ENCODE measurements around the gene DRC7.
A peak's percentile ranks its signal among the peaks of the same experiment; 100 is the strongest.
"Not testable (repeated sequence)": the region's sequence is repeated elsewhere in the genome, so short reads cannot be mapped to it uniquely, and the experiment has no call there.

DRC7 gene

DNA sequence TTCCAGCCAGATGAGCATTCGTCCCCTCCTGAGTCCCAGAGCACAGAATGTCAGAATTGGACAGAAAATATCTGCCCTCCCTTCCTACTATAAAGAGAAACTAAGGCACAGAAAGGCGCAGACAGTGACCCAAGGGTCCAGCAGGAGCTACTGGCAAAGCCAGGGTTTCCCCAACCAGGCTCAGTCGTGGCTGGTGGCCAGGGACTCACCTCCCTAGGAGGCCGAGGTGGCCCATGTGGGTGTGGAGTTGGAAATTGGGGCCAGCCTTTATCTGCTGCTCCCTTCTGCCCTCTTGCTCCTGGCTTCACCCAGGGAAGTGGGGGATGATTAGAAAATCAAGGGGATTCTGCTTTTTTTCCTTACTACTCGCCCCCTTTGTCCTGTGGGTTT, 1.1 kb downstream of the DRC7 start:
- DNase-seq: no peak

DNA sequence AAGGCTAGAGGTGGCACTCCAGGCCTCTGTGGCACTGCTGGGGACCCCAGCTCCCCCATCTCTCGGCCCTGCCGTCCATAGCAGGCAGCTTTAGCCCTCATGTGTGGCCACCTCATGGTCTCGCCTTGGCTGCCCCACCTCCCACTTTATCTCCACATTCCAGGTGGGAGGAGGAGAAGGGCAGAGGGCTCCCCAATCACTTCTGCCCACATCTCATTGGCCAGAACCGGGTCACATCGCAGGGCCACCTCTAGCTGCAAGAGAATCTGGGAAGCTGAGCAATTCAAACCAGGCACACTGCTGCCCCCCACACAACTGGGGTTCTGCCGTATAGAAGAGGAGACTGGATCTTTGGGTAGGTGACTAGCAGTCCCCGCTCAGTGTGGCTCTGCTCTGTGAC, 1.6 kb downstream of the DRC7 start:
- no peak for DNase-seq

DNA sequence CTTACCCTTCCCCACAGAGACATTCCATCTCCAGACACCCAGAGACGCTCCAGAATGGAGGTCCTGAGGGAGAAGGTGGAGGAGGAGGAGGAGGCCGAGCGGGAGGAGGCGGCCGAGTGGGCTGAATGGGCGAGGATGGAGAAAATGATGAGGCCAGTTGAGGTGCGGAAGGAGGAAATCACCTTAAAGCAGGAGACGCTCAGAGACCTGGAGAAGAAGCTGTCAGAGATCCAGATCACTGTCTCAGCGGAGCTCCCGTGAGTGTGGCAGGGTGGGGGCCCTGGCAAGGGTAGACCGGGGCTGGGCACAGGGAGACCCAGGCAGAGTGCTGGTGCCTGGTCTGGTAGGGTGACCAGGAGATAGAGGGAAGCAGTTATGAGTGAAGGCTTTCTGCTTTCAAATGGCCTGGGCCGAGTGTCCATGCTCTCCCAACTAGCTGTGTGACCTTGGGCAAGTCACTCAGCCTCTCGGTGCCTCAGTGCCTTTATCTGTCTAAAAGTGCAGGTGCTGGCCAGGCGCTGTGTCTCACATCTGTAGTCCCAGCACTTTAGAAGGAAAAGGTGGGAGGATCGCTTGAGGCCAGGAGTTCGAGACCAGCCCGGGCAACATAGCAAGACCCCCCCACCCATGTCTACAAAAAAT, 3.4 kb downstream of the DRC7 start:
- no peak for DNase-seq

DNA sequence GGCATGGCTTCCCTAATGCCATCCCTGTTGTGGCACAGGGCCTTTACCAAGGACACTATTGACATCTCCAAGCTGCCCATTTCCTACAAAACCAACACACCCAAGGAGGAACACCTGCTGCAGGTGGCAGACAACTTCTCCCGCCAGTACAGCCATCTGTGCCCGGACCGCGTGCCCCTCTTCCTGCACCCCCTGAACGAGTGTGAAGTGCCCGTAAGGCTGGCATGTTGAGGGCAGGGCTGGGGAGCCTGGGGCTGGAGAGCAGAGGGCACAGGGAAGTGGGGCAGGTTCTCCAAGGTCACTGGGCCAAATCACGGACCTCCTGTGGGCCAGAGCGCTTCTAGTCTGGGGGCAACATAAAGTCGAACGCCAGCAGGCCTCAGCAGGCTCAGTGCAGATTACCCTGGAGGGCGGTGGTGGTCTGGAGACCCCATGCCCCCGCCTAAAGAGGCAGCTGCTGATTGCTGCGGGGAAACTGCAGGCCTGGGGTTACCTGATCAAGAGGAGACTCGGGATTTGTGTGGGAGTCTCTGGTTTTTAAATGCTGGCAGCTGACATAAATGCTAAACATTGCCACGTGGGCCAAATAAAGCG, 4.3 kb downstream of the DRC7 start:
- DNase-seq: no peak

DNA sequence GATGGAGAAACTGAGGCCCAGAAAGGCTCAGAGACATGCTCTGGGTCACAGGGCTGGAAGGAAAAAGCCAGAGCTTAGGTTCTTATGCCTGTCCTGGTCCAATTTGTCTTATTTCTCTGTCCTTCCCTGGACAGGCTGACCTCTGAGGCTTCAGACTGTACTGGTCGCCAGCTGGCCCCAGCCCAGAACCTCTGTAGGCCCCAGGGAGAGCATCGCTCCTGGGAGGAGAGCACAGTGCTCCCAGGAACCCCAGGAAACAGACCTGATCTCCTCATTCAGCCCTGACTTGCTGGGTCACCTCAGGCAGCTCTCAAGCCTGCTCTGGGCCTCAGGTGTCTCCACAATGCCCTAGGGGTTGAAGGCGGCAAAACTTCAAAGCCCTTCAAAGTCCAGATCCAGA, 4.9 kb downstream of the DRC7 start:
- no peak for DNase-seq

DNA sequence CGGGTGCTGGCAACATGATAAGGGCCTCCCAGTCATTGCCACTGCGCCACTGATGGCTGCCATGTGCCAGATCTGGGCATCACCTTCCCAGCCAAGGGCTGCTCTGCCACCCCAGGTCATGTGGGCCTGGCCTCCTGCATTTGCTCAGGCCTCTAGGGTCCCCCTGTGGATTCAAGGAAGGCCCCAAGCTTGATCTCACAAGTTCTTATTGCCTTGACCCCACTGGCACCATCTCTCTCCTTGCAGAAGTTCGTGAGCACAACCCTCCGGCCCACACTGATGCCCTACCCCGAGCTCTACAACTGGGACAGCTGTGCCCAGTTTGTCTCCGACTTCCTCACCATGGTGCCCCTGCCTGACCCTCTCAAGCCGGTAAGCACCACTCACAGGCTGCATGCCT, 5.3 kb downstream of the DRC7 start:
- no peak for DNase-seq

DNA sequence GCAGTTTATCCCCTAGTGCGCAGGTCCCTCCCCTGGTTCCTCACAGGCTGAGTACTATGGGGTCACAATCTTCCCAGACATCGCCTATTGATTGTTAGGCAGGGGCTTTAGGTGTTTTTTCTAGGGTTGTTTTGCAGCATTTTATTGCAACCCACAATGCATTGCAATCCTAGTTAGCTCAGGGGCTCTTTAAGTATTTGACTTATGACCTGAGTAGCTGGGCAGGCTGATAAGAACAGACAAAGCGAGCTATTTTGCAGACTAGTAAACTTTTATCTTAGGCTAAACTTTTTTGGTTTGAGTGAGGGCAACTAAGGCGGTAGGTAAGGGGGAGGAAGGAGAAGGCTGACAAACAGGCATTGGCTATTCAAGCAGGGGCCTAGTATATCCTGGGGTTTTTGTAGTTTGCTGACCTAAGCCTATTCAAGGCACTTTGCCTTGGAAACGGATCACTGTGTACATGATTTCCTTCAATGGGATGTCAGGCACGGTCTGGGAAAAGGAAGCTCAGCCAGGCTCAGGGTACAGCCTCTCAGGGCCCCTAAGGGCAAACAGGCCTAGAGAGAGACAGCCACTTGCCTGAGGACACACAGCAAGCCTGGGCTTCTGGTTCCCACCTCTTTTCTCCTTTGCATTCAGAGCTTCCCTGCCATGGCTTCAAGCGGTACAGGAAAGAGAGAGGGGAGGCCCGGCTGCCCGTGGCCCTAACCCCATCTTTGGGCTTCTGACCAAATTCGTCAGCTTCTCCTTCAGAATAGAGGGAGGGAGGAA, 6.4 kb downstream of the DRC7 start:
- DNase-seq: no peak

DNA sequence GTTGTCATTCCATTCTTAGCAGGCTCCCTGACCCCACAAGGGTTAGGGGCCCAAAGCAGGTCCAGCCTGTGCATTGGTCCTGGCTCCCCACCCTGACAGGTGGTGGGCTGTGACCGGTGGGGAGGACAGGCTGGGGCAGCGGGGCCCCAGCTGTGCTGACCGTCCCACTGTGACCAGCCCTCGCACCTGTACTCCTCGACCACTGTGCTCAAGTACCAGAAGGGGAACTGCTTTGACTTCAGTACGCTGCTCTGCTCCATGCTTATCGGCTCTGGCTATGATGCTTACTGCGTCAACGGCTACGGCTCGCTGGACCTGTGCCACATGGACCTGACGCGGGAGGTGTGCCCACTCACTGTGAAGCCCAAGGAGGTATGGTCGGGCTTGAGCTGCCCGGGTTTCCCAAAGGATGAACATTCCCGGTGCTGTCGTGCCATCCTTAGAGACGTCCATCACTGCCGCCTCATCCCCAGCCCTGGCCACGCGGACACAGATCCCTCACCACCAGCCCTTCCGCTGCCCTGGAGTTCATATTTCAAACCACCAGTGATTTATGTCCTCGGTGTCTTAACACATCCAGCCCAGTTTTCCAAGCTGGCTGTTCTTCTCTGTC, 7.3 kb downstream of the DRC7 start:
- no peak for DNase-seq

DNA sequence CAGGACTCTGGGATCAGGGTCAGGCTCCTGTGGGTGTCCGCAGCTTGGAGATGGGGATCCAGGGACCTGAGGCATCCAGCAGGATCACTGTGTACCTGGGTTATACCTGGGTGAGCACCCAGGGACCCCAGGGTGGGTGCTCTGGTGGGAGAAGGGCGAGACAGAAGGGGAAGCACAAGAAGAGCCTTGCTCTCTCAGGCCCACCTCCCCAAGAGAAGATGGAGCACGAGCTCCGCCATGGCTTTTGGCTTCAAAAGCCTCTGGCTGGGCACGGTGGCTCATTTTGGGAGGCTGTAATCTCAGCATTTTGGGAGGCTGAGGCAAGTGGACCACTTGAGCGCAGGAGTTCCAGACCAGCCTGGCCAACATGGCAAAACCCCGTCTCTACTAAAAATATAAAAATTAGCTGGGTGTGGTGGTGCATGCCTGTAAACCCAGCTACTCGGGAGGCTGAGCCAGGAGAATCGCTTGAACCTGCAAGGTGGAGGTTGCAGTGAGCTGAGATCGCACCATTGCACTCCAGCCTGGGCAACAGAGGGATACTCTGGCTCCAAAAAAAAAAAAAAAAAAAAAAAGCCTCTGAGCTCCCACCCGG, 8.9 kb downstream of the DRC7 start:
- DNase-seq: no peak

DNA sequence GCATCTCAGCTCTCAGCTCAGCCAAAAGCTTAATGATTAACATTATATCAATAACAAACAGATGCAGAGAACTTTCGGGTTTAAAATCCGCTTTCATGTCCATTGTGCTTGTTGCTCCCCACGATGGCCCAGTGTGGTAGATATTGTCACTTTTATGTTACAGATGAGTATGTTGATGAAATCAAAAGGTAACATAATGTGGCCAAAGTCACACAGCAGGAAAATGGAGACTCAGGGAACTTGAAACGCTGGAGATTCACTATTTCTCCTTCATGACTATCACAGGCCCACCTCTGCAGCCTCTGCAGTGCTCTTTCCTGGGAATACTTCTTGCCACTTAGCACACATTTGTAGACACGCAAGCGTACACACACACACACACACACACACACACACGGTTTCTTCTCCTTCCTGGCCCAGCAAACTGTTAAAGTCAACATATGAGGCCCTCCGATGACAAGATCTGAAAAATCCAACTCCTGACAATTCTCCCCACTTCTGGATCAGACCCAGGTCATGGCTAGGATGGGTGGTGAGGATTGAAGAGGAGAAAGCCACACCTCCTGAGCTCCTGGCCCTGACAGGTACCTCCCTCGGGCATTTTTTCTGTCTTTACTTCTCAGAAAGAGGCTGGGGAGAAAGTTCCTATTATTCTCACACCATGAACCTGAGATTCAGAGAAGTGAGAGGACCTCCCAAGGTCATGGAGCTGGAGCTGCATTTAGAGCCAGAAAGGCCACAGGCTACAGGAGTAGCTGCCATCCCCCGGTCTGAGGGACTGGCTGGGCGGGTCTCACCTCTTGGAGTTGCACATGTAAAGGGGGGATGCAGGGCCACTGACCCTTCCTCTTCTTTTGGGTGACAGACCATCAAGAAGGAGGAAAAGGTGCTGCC, 9.7 kb downstream of the DRC7 start:
- no peak for DNase-seq

DNA sequence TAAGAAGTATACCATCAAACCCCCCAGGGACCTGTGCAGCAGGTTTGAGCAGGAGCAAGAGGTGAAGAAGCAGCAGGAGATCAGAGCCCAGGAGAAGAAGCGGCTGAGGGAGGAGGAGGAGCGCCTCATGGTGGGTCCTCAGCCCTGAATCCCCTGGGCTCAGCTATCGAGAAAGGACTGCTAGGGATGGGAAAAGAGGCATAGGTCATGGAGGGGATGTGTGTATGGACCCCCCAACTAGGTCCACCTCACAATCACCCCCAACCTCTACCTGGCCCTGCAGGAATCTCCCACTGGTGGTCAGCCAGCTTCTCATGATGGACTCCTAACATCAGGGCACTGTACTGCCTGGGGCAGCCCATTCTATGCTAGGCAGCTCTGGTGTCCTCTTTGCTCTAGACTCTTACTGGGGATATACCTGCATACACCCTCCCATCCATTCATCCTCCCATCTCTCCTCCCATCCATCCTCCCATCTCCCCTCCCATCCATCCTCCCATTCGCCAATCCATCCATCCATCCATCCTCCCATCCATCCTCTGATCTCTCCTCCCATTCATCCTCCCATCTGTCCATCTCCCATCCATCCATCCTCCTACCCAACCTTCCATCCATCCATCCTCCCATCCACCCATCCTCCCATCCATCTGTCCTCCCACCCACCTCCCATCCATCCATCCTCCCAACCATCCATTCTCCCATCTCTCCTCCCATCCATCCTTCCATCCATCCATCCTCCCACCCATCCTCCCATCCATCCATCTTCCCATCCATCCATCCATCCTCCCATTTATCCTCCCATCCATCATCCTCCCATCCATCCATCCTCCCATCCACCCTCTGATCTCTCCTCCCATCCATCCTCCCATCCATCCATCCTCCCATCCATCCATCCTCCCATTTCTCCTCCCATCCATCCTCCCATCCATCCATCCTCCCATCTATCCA, 10.6 kb downstream of the DRC7 start:
- DNase-seq: no peak

DNA sequence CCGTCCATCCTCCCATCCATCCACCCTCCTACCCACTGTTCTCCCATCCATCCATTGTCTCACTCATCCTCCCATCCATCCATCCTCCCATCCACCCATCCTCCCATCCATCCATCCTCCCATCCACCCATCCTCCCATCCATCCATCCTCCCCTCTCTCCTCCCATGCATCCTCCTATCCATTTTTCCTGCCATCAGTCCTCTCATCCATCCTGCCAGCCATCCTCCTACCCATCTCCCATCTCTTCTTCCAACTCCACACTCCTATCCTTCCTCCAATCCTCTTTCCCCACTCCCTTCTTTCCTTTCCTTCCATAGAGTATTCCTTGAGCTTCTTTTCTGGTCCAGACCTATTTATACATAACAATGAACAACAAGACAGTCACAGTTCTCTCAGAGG, 12.1 kb downstream of the DRC7 start:
- DNase-seq: no peak

DNA sequence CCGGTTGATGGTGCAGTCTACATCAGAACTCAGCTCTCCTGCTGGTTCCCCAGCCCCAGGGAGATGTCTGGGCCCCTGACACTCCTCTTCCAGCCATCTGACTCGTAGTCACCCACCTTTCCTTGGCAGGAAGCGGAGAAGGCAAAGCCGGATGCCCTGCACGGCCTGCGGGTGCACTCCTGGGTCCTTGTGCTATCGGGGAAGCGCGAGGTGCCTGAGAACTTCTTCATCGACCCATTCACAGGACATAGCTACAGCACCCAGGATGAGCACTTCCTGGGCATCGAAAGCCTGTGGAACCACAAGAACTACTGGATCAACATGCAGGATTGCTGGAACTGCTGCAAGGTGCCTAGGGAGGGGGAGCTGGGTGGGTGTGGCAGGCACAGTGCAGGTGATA, 12.7 kb downstream of the DRC7 start:
- no peak for DNase-seq

DNA sequence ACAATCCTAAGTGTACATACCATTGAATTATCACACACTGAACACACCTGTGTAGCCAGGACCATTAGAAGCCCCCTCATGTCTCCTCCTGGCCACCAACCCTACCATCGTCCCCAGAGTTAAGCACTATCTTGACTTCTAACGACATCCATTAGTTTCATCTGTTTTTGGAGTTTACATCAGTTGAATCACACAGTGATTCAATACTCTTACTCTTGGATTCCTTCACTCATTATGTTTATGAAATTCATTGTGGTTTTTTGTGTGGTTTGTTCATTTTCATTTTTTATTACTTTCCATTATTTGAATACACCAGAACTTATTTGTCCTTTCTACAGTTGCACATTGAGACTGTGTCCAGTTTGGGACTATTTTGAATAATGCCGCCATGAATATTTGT, 13.6 kb downstream of the DRC7 start:
- no peak for DNase-seq

DNA sequence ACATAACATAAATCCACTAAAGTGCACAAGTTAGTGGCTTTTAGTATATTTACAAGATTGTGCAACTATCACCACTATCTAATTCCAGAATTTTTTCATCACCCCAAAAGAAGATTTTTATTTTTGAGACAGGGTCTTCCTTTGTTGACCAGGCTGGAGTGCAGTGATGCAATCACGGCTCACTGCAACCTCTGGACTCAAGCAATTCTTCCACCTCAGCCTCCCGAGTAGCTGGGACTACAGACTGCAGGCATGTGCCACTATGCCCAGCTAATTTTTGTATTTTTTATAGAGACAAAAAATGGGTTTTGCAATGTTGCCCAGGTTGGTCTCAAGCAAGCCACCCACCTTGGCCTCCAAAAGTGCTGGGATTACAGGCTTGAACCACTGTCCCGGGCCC, 15.1 kb downstream of the DRC7 start:
- DNase-seq: no peak

DNA sequence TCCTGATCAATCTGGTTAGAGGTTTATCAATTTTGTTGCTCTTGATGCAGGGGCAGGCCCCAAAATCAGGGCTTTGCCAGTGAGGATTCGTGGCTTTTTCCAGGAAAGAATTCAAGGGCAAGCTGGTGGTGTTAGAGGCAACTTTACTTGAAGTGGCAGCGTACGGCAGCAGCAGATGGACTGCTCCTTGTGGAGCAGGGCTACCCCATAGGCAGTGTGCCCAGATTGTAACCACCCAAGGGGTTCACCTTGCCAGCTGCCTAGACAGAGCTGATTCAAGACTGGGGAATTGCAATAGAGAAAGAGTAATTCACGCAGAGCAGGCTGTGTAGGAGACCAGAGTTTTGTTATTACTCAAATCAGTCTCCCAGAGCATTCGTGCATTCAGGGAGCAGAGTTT, 16.7 kb downstream of the DRC7 start:
- no peak for DNase-seq

DNA sequence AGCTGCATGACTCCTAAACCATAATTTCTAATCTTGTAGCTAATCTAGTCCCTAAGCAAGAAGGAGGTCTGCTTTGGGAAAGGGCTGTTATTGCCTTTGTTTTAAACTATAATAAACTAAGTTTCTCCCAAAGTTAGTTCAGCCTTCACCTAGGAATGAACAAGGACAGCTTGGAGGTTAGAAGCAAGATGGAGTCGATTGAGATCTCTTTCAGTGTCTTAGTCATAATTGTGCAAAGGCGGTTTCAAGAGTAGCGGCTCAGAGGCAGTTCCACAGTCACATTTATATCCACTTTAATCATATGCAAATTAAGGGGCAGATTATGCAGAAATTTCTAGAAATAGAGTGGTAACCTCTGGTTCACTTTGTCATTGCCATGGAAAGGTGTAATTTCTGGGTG, 17.4 kb downstream of the DRC7 start:
- DNase-seq: no peak

DNA sequence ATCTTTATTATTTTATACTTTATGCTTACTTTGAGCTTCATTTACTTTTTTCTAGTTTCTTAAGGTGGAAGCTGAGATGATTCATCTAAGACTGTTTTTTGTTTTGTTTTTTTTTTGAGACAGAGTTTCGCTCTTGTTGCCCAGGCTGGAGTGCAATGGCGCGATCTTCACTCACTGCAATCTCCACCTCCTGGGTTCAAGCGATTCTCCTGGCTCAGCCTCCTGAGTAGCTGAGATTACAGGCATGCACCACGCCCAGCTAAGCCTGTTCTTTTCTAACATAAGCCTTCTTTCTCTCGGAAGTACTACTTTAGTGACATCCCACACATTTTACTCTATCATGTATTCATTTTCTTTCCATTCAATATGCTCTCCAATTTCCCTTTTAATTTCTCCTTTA, 18.0 kb downstream of the DRC7 start:
- not testable (repeated sequence) for DNase-seq

DNA sequence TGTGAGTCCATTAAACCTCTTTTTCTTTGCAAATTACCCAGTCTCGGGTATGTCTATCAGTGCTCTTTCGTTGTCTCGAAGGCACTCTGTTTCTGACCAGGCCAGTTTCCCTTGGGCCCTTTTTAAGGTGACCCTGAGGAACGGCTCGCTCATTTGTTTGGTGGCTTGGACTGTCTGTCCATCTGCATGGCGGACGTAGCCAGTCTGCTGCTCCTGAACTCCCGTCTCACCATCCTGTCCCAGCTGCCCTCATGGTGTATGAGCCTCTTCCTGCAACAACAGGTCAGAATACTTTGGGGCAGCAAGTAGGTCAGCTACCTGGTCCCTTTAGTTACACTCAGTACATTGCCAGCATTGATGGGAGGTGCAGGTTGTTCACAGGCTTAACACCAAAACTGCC, 19.0 kb downstream of the DRC7 start:
- DNase-seq: no peak

DNA sequence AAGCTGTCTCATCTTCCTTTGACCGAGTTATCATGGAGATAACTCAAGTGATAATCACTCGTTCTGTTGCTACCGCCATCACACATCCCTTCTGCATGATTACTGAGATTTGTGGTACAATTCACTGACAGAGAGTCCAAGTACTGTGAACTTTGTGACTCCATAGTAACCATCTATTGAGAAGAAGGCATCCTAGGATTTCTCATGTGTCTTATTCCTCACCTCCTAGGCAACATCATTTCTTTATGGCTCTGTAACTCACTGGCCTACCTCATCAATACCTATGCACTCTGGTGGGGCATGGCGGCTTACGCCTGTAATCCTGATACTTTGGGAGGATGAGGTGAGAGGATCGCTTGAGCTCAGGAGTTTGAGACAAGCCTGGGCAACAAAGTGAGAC, 19.4 kb downstream of the DRC7 start:
- DNase-seq: no peak

DNA sequence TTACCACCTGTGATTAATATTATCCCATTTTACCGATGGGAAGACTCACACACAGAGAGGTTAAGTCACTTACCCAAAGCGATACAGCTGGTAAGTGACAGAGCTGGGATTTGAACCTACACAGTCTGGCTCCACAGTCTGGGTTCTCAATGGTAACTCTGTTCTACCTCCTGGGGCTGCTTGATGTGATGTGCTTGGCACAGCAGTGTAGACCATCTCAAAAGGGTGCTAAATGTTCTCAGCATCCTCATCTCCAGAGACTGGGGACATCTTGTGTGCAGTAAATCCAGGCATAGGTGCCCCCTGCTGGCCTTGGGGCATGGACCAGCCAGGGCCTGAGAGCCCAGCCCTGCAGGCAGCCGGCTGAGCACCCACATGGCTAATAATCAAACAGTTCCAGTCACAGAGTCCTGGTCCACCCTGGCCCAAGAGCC, 25.6 kb downstream of the DRC7 start:
- peak; percentile 46 to 64 for DNase-seq
